ENCODE results near the gene BEND5. TPM values are rescaled to one million over a fixed set of nuclear protein-coding genes. Genes with fewer than 3 reads are reported as not detected.

The BEND5 gene
- total and polyA plus RNA-seq, 5 donors from 2014 or later, result 0.56 to 2.2 (median 1.7) TPM

DNA sequence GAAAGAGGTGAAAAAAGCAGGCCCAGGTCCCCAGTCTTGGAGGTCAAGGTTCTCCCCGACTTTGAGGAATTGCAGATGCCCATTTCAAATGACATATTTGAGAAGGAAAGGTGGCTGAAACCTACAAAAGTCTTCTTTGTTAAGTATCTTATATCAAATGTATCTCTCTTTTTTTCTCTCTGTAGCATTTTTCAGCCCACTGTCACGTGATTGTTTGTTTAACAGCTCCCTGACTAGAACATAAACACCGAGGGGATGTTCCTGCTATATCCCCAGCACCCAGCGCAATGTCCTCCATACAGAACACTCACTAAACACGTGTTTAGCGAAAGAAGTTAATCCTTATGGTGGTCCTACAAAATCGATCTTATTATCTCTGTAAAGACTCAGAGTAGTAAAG lies 27.6 kb downstream of the BEND5 start:
- no peaks in the 10 kb centered on the region for H3K27me3 Mint-ChIP-seq
- peaks cover 12% of the 10 kb centered on the region for H3K36me3 Mint-ChIP-seq
- Histone ChIP-seq H3K27me3 (ENCODE audit: control insufficient read depth, insufficient read depth, low read length) (no peaks in the 10 kb centered on the region), H3K4me3 (ENCODE audit: low read depth, low read length) (no peak overlapping the region), H3K27ac (ENCODE audit: insufficient read depth, low read length, poor library complexity, severe bottlenecking) (no peak overlapping the region), H3K4me1 (ENCODE audit: control insufficient read depth, insufficient read depth, low read length, poor library complexity, severe bottlenecking) (no peaks in the 10 kb centered on the region), H3K9me3 (ENCODE audit: control insufficient read depth in 2 of 2, low read length in 2 of 2) (no peaks in the 10 kb centered on the region), H3K36me3 (ENCODE audit: control insufficient read depth, insufficient read depth, low read length) (no peaks in the 10 kb centered on the region)
- DNase-seq (no peak), ATAC-seq (ENCODE audit: low read depth in 2 of 2) (no peak)
- H3K4me1 Mint-ChIP-seq, result no peaks in the 10 kb centered on the region
- H3K27ac Mint-ChIP-seq, result no peak overlapping the region
- H3K4me3 Mint-ChIP-seq, result no peak overlapping the region
- H3K9me3 Mint-ChIP-seq, result peaks cover 0 to 3% (median 0%) of the 10 kb centered on the region in 7 donors

DNA sequence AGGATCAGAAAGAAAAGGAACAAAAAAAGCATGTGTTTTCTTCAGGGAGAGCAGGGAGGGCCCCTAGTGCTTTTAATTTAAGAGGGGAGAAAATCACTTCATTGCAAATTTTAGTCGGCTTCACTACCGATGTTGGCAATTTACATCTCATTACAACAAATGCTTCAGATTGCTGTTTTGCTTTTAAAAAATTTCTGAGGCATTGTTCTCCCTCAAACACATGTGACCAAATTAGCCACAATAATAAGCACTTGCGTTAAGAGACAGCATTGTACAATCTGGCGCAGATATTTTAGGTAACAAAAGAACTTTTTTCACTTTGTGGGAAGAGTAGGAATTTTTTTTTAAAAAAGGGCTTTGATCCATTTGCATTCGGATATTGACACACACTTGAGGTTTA lies 29.8 kb downstream of the BEND5 start:
- Histone ChIP-seq H3K27me3 (ENCODE audit: control insufficient read depth, insufficient read depth, low read length) (no peaks in the 10 kb centered on the region), H3K36me3 (ENCODE audit: control insufficient read depth, insufficient read depth, low read length) (no peaks in the 10 kb centered on the region), H3K27ac (ENCODE audit: insufficient read depth, low read length, poor library complexity, severe bottlenecking) (no peak overlapping the region), H3K4me1 (ENCODE audit: control insufficient read depth, insufficient read depth, low read length, poor library complexity, severe bottlenecking) (no peaks in the 10 kb centered on the region), H3K9me3 (ENCODE audit: control insufficient read depth in 2 of 2, low read length in 2 of 2) (no peaks in the 10 kb centered on the region), H3K4me3 (ENCODE audit: low read depth, low read length) (no peak overlapping the region)
- DNase-seq (no peak), ATAC-seq (ENCODE audit: low read depth in 2 of 2) (no peak)
- Mint-ChIP-seq H3K27me3 (no peaks in the 10 kb centered on the region), H3K4me1 (no peaks in the 10 kb centered on the region), H3K4me3 (no peak overlapping the region), H3K9me3 (peaks cover 0 to 1% (median 0%) of the 10 kb centered on the region in 7 donors), H3K27ac (no peak overlapping the region), H3K36me3 (peaks cover 12% of the 10 kb centered on the region)

GRCh38 chr1:48744032-48744431 lies 32.7 kb downstream of the BEND5 start:
- no peak for DNase-seq
- Mint-ChIP-seq H3K4me3 (no peak overlapping the region), H3K27me3 (no peaks in the 10 kb centered on the region), H3K36me3 (peaks cover 12% of the 10 kb centered on the region), H3K4me1 (no peaks in the 10 kb centered on the region), H3K27ac (no peak overlapping the region), H3K9me3 (peaks cover 0 to 1% (median 0%) of the 10 kb centered on the region in 7 donors)
- no peak for ATAC-seq (ENCODE audit: low read depth in 2 of 2)
- Histone ChIP-seq H3K27ac (ENCODE audit: insufficient read depth, low read length, poor library complexity, severe bottlenecking) (no peak overlapping the region), H3K4me1 (ENCODE audit: control insufficient read depth, insufficient read depth, low read length, poor library complexity, severe bottlenecking) (no peaks in the 10 kb centered on the region), H3K9me3 (ENCODE audit: control insufficient read depth in 2 of 2, low read length in 2 of 2) (no peaks in the 10 kb centered on the region), H3K36me3 (ENCODE audit: control insufficient read depth, insufficient read depth, low read length) (no peaks in the 10 kb centered on the region), H3K4me3 (ENCODE audit: low read depth, low read length) (no peak overlapping the region), H3K27me3 (ENCODE audit: control insufficient read depth, insufficient read depth, low read length) (no peaks in the 10 kb centered on the region)

DNA sequence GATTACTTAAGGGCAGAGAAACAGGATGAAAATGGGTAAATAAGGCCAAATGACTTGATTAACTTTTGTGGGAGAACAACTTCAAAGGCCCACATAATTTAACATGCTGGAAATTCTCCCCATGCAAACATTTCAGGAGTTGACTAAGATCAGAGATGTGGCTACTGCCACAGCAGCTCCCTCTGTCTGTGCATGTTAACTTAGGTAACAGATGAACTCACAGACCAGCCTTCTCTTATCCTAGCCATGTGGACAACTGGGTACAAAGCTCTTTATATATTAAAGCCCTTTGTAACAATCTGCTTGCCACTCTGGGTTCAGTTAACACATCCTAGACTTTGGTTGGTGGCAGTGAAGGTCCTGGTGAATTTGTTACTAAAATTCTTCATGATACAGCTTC lies 33.2 kb downstream of the BEND5 start:
- H3K27ac ChIP-seq (ENCODE audit: insufficient read depth, low read length, poor library complexity, severe bottlenecking), result no peak overlapping the region
- H3K27me3 ChIP-seq (ENCODE audit: control insufficient read depth, insufficient read depth, low read length), result no peaks in the 10 kb centered on the region
- Mint-ChIP-seq H3K9me3 (peaks cover 0 to 1% (median 0%) of the 10 kb centered on the region in 7 donors), H3K4me1 (no peaks in the 10 kb centered on the region), H3K4me3 (no peak overlapping the region), H3K27me3 (no peaks in the 10 kb centered on the region), H3K27ac (no peak overlapping the region), H3K36me3 (peaks cover 12% of the 10 kb centered on the region)
- H3K9me3 ChIP-seq (ENCODE audit: control insufficient read depth in 2 of 2, low read length in 2 of 2), result no peaks in the 10 kb centered on the region
- no peak overlapping the region for H3K4me3 ChIP-seq (ENCODE audit: low read depth, low read length)
- H3K36me3 ChIP-seq (ENCODE audit: control insufficient read depth, insufficient read depth, low read length), result no peaks in the 10 kb centered on the region
- DNase-seq, result no peak
- no peaks in the 10 kb centered on the region for H3K4me1 ChIP-seq (ENCODE audit: control insufficient read depth, insufficient read depth, low read length, poor library complexity, severe bottlenecking)
- ATAC-seq (ENCODE audit: low read depth in 2 of 2), result no peak

DNA sequence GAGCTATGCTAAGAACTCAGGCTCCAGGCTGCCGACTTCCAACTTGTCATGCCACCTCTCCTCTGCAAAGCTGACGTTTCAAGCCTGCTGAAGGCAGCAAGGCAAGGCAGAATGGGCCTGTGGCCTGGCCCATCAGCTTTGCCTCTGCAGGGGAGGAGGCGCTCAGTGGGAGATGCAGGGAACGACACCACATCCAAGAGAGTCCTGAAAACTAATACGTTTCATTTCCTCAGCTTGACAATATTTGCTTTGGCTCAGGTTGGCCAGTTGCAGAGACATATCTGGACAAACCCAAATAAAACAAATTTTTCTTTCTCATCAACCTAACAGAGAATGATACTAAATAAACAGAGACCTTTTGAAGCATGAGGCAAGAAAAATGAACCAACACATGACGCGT lies 35.3 kb downstream of the BEND5 start:
- no peaks in the 10 kb centered on the region for H3K27me3 Mint-ChIP-seq
- Histone ChIP-seq H3K36me3 (ENCODE audit: control insufficient read depth, insufficient read depth, low read length) (no peaks in the 10 kb centered on the region), H3K27ac (ENCODE audit: insufficient read depth, low read length, poor library complexity, severe bottlenecking) (no peak overlapping the region), H3K4me1 (ENCODE audit: control insufficient read depth, insufficient read depth, low read length, poor library complexity, severe bottlenecking) (no peaks in the 10 kb centered on the region), H3K4me3 (ENCODE audit: low read depth, low read length) (no peak overlapping the region), H3K9me3 (ENCODE audit: control insufficient read depth in 2 of 2, low read length in 2 of 2) (no peaks in the 10 kb centered on the region), H3K27me3 (ENCODE audit: control insufficient read depth, insufficient read depth, low read length) (no peaks in the 10 kb centered on the region)
- peaks cover 0 to 1% (median 0%) of the 10 kb centered on the region in 7 donors for H3K9me3 Mint-ChIP-seq
- no peak overlapping the region for H3K4me3 Mint-ChIP-seq
- H3K4me1 Mint-ChIP-seq, result no peaks in the 10 kb centered on the region
- H3K36me3 Mint-ChIP-seq, result peaks cover 12% of the 10 kb centered on the region
- H3K27ac Mint-ChIP-seq, result no peak overlapping the region
- DNase-seq (no peak), ATAC-seq (ENCODE audit: low read depth in 2 of 2) (no peak)

- Mint-ChIP-seq H3K9me3 (peaks cover 0 to 1% (median 0%) of the 10 kb centered on the region in 7 donors), H3K4me1 (no peaks in the 10 kb centered on the region)
- no peak for DNase-seq
These were observed 36.1 kb downstream of the BEND5 start for GRCh38 chr1:48740621-48741020.

DNA sequence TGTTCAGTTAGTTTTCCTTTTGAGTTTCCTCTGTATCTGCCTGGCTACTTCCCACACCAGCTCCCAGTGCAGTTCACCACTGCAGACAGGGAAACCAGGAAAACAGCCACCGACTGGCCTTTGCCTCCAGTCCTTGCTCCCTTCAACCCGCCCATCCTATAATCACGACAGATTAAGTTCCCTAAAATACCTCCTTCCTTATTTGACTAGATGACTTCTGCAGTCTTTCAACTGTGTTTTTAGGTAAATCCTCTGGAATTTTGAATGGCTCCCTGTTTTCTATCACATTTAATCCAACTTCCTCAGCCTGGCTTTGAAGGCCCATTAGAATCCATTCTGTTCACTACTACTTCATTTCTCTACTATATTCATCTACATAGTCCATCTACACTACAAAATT lies 37.6 kb downstream of the BEND5 start:
- ATAC-seq (ENCODE audit: low read depth in 2 of 2) (no peak), DNase-seq (no peak)
- H3K9me3 ChIP-seq (ENCODE audit: control insufficient read depth in 2 of 2, low read length in 2 of 2), result no peaks in the 10 kb centered on the region
- no peaks in the 10 kb centered on the region for H3K36me3 ChIP-seq (ENCODE audit: control insufficient read depth, insufficient read depth, low read length)
- H3K4me3 ChIP-seq (ENCODE audit: low read depth, low read length), result no peak overlapping the region
- no peaks in the 10 kb centered on the region for H3K27me3 Mint-ChIP-seq
- H3K4me3 Mint-ChIP-seq, result no peak overlapping the region
- H3K27ac Mint-ChIP-seq, result peak overlapping the region in 1 of 3 donors; percentile 16
- no peaks in the 10 kb centered on the region for H3K4me1 ChIP-seq (ENCODE audit: control insufficient read depth, insufficient read depth, low read length, poor library complexity, severe bottlenecking)
- H3K4me1 Mint-ChIP-seq, result no peaks in the 10 kb centered on the region
- H3K27me3 ChIP-seq (ENCODE audit: control insufficient read depth, insufficient read depth, low read length), result no peaks in the 10 kb centered on the region
- H3K27ac ChIP-seq (ENCODE audit: insufficient read depth, low read length, poor library complexity, severe bottlenecking), result no peak overlapping the region
- H3K36me3 Mint-ChIP-seq, result peaks cover 4% of the 10 kb centered on the region
- peaks cover 0 to 1% (median 0%) of the 10 kb centered on the region in 7 donors for H3K9me3 Mint-ChIP-seq

More at GRCh38 chr1:48740621-48741020, 36.1 kb downstream of the BEND5 start:
- no peak for ATAC-seq (ENCODE audit: low read depth in 2 of 2)
- Mint-ChIP-seq H3K36me3 (peaks cover 9% of the 10 kb centered on the region), H3K27me3 (no peaks in the 10 kb centered on the region), H3K27ac (no peak overlapping the region), H3K4me3 (no peak overlapping the region)
- Histone ChIP-seq H3K27me3 (ENCODE audit: control insufficient read depth, insufficient read depth, low read length) (no peaks in the 10 kb centered on the region), H3K9me3 (ENCODE audit: control insufficient read depth in 2 of 2, low read length in 2 of 2) (no peaks in the 10 kb centered on the region), H3K4me1 (ENCODE audit: control insufficient read depth, insufficient read depth, low read length, poor library complexity, severe bottlenecking) (no peaks in the 10 kb centered on the region), H3K4me3 (ENCODE audit: low read depth, low read length) (no peak overlapping the region), H3K36me3 (ENCODE audit: control insufficient read depth, insufficient read depth, low read length) (no peaks in the 10 kb centered on the region), H3K27ac (ENCODE audit: insufficient read depth, low read length, poor library complexity, severe bottlenecking) (no peak overlapping the region)

DNA sequence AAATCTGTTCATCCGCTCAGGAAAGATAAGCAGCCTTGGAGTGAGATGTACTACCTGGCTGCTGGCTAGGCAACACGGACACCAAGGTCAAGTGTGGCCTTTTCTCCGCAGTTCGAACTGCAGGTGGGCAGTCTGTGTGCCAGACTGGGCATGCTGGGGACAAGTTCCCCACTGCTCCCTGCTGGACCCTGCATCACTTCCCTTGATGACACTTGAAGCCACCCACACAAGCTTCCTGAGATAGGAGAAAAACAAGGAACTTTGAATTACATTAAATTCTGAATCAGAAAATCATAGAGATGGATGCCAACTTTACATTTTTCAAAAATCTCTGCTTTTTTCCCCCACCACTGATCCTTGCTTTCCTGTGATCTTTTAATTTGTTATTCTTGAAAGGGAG lies 38.3 kb downstream of the BEND5 start:
- Mint-ChIP-seq H3K27ac (no peak overlapping the region), H3K4me1 (no peaks in the 10 kb centered on the region), H3K36me3 (peaks cover 4% of the 10 kb centered on the region), H3K9me3 (peaks cover 0 to 1% (median 0%) of the 10 kb centered on the region in 7 donors), H3K27me3 (no peaks in the 10 kb centered on the region), H3K4me3 (no peak overlapping the region)
- H3K4me3 ChIP-seq (ENCODE audit: low read depth, low read length), result no peak overlapping the region
- DNase-seq (no peak), ATAC-seq (ENCODE audit: low read depth in 2 of 2) (no peak)
- no peaks in the 10 kb centered on the region for H3K36me3 ChIP-seq (ENCODE audit: control insufficient read depth, insufficient read depth, low read length)
- no peaks in the 10 kb centered on the region for H3K9me3 ChIP-seq (ENCODE audit: control insufficient read depth in 2 of 2, low read length in 2 of 2)
- H3K4me1 ChIP-seq (ENCODE audit: control insufficient read depth, insufficient read depth, low read length, poor library complexity, severe bottlenecking), result no peaks in the 10 kb centered on the region
- H3K27me3 ChIP-seq (ENCODE audit: control insufficient read depth, insufficient read depth, low read length), result no peaks in the 10 kb centered on the region
- H3K27ac ChIP-seq (ENCODE audit: insufficient read depth, low read length, poor library complexity, severe bottlenecking), result no peak overlapping the region
